HepG2 (cell line): ENCODE data around the gene CCDC183. TPM values are rescaled to one million over a fixed set of nuclear protein-coding genes. Genes with fewer than 3 reads are reported as not detected.

Experiments used
- ATAC-seq: fragments of 200-7000 bp; cut with Tn5 transposase; 3 replicates; pipeline ENCODE4 v1.9.1; 2020; ENCODE audit warnings: mild to moderate bottlenecking, moderate library complexity
- BruUV-seq: library from RNA; stranded (reverse); fragments of 400-500 nt; replicated peaks from 2 replicates; lab custom pipeline; 2021; lab: Mats Ljungman, UMichigan
- CTCF ChIA-PET: fragments of 300-600 bp; formaldehyde crosslinking; extraction: SDS; loops from one replicate; lab custom pipeline; 2021; ENCODE audit warnings: low total read pairs, inconsistent platforms, low intra/inter-chr PET ratio; lab: Yijun Ruan, JAX
- POLR2A ChIA-PET: fragments of 350-600 bp; sonication (Branson Sonifier 250); formaldehyde crosslinking; loops from one replicate; lab custom pipeline; 2020; ENCODE audit warnings: antibody characterized with exemption, inconsistent platforms; lab: Yijun Ruan, JAX
- DNase-seq: peaks from one replicate; pipeline ENCODE4 v3.0.0-alpha.2; 2015; ENCODE audit warnings: low spot score
- FAIRE-seq: peaks from 3 replicates; lab custom pipeline; 2011; peaks lifted over from hg19 to GRCh38; lab: Jason Lieb, UNC
- H2AFZ ChIP-seq: one replicate; pipeline ENCODE4 v1.6.1; 2011; ENCODE audit warnings: low read length, inconsistent platforms
- H3K27ac ChIP-seq: fragments of 300-600 bp; 3 replicates; pipeline ENCODE4 v1.8.0; 2011; ENCODE audit warnings: mixed run types, mild to moderate bottlenecking, mixed read lengths, low read length, inconsistent platforms; ENCODE audit not compliant: insufficient read depth; ENCODE audit errors: extremely low read length
- H3K27me3 ChIP-seq, 2 experiments: fragments of 200-600 bp in 1 of 2; 2 replicates in 1 of 2; 3 replicates in 1 of 2; pipeline versions ENCODE4 v1.6.0 to v1.8.0; 2011; ENCODE audit warnings: low read length in 2 of 2, mild to moderate bottlenecking in 2 of 2, moderate library complexity in 2 of 2, inconsistent platforms in 1 of 2; ENCODE audit not compliant: insufficient read depth in 2 of 2, control insufficient read depth in 1 of 2
- H3K36me3 ChIP-seq, 2 experiments: fragments of 200-600 bp in 1 of 2; replicated peaks in 1 of 2; 2 replicates in 1 of 2; 3 replicates in 1 of 2; pipeline versions ENCODE4 v1.5.1 to v1.8.0; 2011; ENCODE audit warnings: low read length in 2 of 2, inconsistent platforms in 1 of 2; ENCODE audit not compliant: insufficient read depth in 2 of 2, control insufficient read depth in 1 of 2
- H3K4me1 ChIP-seq: 2 replicates; pipeline ENCODE4 v1.5.1; 2012; ENCODE audit warnings: low read length, inconsistent platforms; ENCODE audit not compliant: insufficient read depth
- H3K4me2 ChIP-seq: 2 replicates; pipeline ENCODE4 v1.6.0; 2011; ENCODE audit warnings: low read depth, low read length, inconsistent platforms
- H3K4me3 ChIP-seq, 3 experiments: fragments of 200-600 bp in 1 of 3; sonication (generic), shearing (Covaris generic) in 1 of 3; replicated peaks in 1 of 3; 2 replicates each; pipeline ENCODE4 v1.5.1; 2011 to 2016; ENCODE audit warnings: low read length in 3 of 3, inconsistent platforms in 2 of 3, low read depth in 2 of 3, mild to moderate bottlenecking in 2 of 3, control low read depth in 1 of 3, mixed read lengths in 1 of 3; ENCODE audit not compliant: insufficient read depth in 1 of 3
- H3K79me2 ChIP-seq: one replicate; pipeline ENCODE4 v1.6.1; 2011; ENCODE audit warnings: low read length, inconsistent platforms; ENCODE audit not compliant: insufficient read depth
- H3K9ac ChIP-seq: 2 replicates; pipeline ENCODE4 v1.6.0; 2011; ENCODE audit warnings: mild to moderate bottlenecking, low read depth, low read length, inconsistent platforms; ENCODE audit not compliant: insufficient read depth
- H3K9me3 ChIP-seq: 2 replicates; pipeline ENCODE4 v1.5.1; 2012; ENCODE audit warnings: mild to moderate bottlenecking, low read length
- H4K20me1 ChIP-seq: 2 replicates; pipeline ENCODE4 v1.6.0; 2011; ENCODE audit warnings: inconsistent platforms, mild to moderate bottlenecking, low read length, moderate library complexity; ENCODE audit not compliant: insufficient read depth
- AGO2 ChIP-seq: fragments of 200-400 bp; formaldehyde crosslinking; optimal IDR thresholded peaks from 2 replicates; pipeline ENCODE3; 2017; ENCODE audit warnings: mild to moderate bottlenecking, low read depth, low read length, moderate library complexity
- ATF7 ChIP-seq, 2 experiments: fragments of 450-650 bp in 1 of 2; sonication (generic) in 1 of 2; formaldehyde crosslinking in 1 of 2; IDR thresholded peaks; 2 replicates each; pipeline versions ENCODE4 v1.4.0 to v1.6.1; 2016 to 2020; ENCODE audit warnings: antibody characterized with exemption in 1 of 2, mild to moderate bottlenecking in 1 of 2, missing genetic modification reagents in 1 of 2
- BRF2 ChIP-seq: sonication (generic); formaldehyde crosslinking; IDR thresholded peaks from 2 replicates; pipeline ENCODE4 v1.8.1; 2022; ENCODE audit warnings: mild to moderate bottlenecking, missing genetic modification reagents
- CBFB ChIP-seq: sonication (generic); formaldehyde crosslinking; IDR thresholded peaks from 2 replicates; pipeline ENCODE4 v1.4.0; 2020; ENCODE audit warnings: missing genetic modification reagents
- DNMT1 ChIP-seq: sonication (generic); formaldehyde crosslinking; IDR thresholded peaks from 2 replicates; pipeline ENCODE4 v1.5.1; 2020; ENCODE audit warnings: mild to moderate bottlenecking, missing genetic modification reagents
- GMEB2 ChIP-seq: IDR thresholded peaks from 2 replicates; pipeline ENCODE4 v1.6.1; 2016; ENCODE audit warnings: missing biosample characterization, missing genetic modification reagents, low read depth
- GTF3A ChIP-seq: sonication (generic); formaldehyde crosslinking; conservative IDR thresholded peaks from 2 replicates; pipeline ENCODE4 v1.4.0; 2020; ENCODE audit warnings: mild to moderate bottlenecking, missing genetic modification reagents
- KAT8 ChIP-seq: IDR thresholded peaks from 2 replicates; pipeline ENCODE4 v1.6.1; 2016; ENCODE audit warnings: missing genetic modification reagents, missing compliant biosample characterization
- KDM2A ChIP-seq: sonication (generic); formaldehyde crosslinking; IDR thresholded peaks from 2 replicates; pipeline ENCODE4 v1.4.0; 2020; ENCODE audit warnings: low read depth, missing genetic modification reagents, borderline replicate concordance
- PCBP2 ChIP-seq: fragments of 200-400 bp; formaldehyde crosslinking; optimal IDR thresholded peaks from 2 replicates; pipeline ENCODE3; 2018; ENCODE audit warnings: low read length, low read depth; ENCODE audit not compliant: poor library complexity, severe bottlenecking
- POLR2AphosphoS2 ChIP-seq: IDR thresholded peaks from 2 replicates; pipeline ENCODE4 v1.6.1; 2011; ENCODE audit warnings: low read depth, low read length, improper control_type of control experiment
- POLR2G ChIP-seq: fragments of 200-400 bp; formaldehyde crosslinking; IDR thresholded peaks from 2 replicates; pipeline ENCODE4 v1.6.1; 2018; ENCODE audit warnings: mild to moderate bottlenecking, low read depth, low read length, moderate library complexity
- RBFOX2 ChIP-seq: fragments of 200-400 bp; formaldehyde crosslinking; IDR thresholded peaks from 2 replicates; pipeline ENCODE4 v1.6.1; 2017; ENCODE audit warnings: low read depth, mild to moderate bottlenecking, low read length
- RBM22 ChIP-seq: fragments of 200-400 bp; formaldehyde crosslinking; optimal IDR thresholded peaks from 2 replicates; pipeline ENCODE3; 2017; ENCODE audit warnings: mild to moderate bottlenecking, low read length, moderate library complexity
- SCMH1 ChIP-seq: sonication (generic); formaldehyde crosslinking; IDR thresholded peaks from 2 replicates; pipeline ENCODE4 v1.9.0; 2021; ENCODE audit warnings: missing genetic modification reagents, mild to moderate bottlenecking, borderline replicate concordance
- SOX6 ChIP-seq, 2 experiments: fragments of 450-650 bp in 1 of 2; sonication (generic) in 1 of 2; formaldehyde crosslinking in 1 of 2; IDR thresholded peaks; 2 replicates each; pipeline versions ENCODE4 v1.4.0 to v1.6.1; 2017 to 2020; ENCODE audit warnings: antibody characterized with exemption in 1 of 2, mild to moderate bottlenecking in 1 of 2, missing genetic modification reagents in 1 of 2
- TBL1XR1 ChIP-seq: fragments of 150-350 bp; IDR thresholded peaks from 2 replicates; pipeline ENCODE4 v1.6.1; 2014; ENCODE audit warnings: borderline replicate concordance, low read length; ENCODE audit not compliant: partially characterized antibody
- ZFP36L2 ChIP-seq: sonication (generic); formaldehyde crosslinking; IDR thresholded peaks from 2 replicates; pipeline ENCODE4 v1.4.0; 2020; ENCODE audit warnings: missing genetic modification reagents
- ZNF263 ChIP-seq: sonication (generic); formaldehyde crosslinking; IDR thresholded peaks from 2 replicates; pipeline ENCODE4 v1.4.0; 2020; ENCODE audit warnings: missing genetic modification reagents
- ZSCAN29 ChIP-seq: sonication (generic); formaldehyde crosslinking; conservative IDR thresholded peaks from 2 replicates; pipeline ENCODE4 v1.4.0; 2020; ENCODE audit warnings: mild to moderate bottlenecking, missing genetic modification reagents
- ZUFSP ChIP-seq: sonication (generic); formaldehyde crosslinking; IDR thresholded peaks from 2 replicates; pipeline ENCODE4 v1.9.0; 2021; ENCODE audit warnings: missing genetic modification reagents, mild to moderate bottlenecking, borderline replicate concordance
- WGBS: methylation state at CpG from one replicate; pipeline ENCODE4 v1.1.6; 2017; ENCODE audit warnings: low lambda C conversion rate; 5-methylcytosine and 5-hydroxymethylcytosine counted together
- in situ Hi-C: cut with HindIII; loops from 2 replicates; pipeline ENCODE4 v1.10.0; 2017; ENCODE audit warnings: low pct_unique_long_range_greater_than_20kb; ENCODE audit not compliant: extremely low pct_ligation_motif_present
- intact Hi-C: fragments of 100-400 bp; cut with micrococcal nuclease; formaldehyde crosslinking; loops from one replicate; pipeline ENCODE4 v1.10.0; 2022; ENCODE audit not compliant: unreplicated experiment
- polyA plus RNA-seq, 8 experiments: library from polyadenylated mRNA; depleted of rRNA in 3 of 8; stranded (reverse) in 7 of 8; unstranded in 1 of 8; fragments of >200 nt; fragmentation: Illumina TruSeq in 4 of 8; extraction: Trizol in 4 of 8; gene quantifications; 2 replicates each; pipeline versions ENCODE4 v1.2.1 to v1.2.3, GENCODE V29; 2011 to 2016; ENCODE audit warnings: low read depth in 4 of 8, missing spikeins in 1 of 8, mixed read lengths in 1 of 8; ENCODE audit not compliant: insufficient read depth in 1 of 8
- total RNA-seq, 5 experiments: library from RNA; depleted of rRNA; stranded (reverse); fragments of >200 nt; fragmentation: Illumina TruSeq; extraction: Trizol; gene quantifications; 2 replicates each; pipeline ENCODE4 v1.2.3, GENCODE V29; 2016; ENCODE audit warnings: low read depth in 1 of 5

Gene CCDC183
- total and polyA plus RNA-seq, 2 of the 13 experiments (the other 11 are each of a cell fraction or from before 2014, with no cell fraction given): 5.0 to 66.4 TPM

GRCh38 chr9:136821826-136822544, 25.8 kb downstream of the CCDC183 start:
- peaks cover 17% of the 10 kb centered on the region for H3K79me2 ChIP-seq
- in situ Hi-C loops (no loop called here), intact Hi-C loops (no loop called here)
- H3K36me3 ChIP-seq: peaks cover 24 to 43% of the 10 kb centered on the region in 2 experiments; a peak in 4 of 5 replicates
- H3K4me1 ChIP-seq: peaks cover 14% of the 10 kb centered on the region
- ATAC-seq (no peak), DNase-seq (no peak), FAIRE-seq (no peak)
- no peak overlapping the region for H3K9ac ChIP-seq
- no peaks in the 10 kb centered on the region for H3K9me3 ChIP-seq
- no peak overlapping the region for H2AFZ ChIP-seq
- H3K4me2 ChIP-seq: no peak overlapping the region
- H3K27me3 ChIP-seq: no peaks in the 10 kb centered on the region
- no peak overlapping the region for H3K4me3 ChIP-seq
- H3K27ac ChIP-seq: no peak overlapping the region
- H4K20me1 ChIP-seq: no peaks in the 10 kb centered on the region
- BruUV-seq: no TSS peak
- 97% methylated on average over 41 of the region's 42 CpGs for WGBS
- CTCF ChIA-PET: no interaction called here
- POLR2A ChIA-PET: no interaction called here
- TF ChIP-seq ZFP36L2: no peak
- TF ChIP-seq RBM22: peak; percentile 58
- TF ChIP-seq GMEB2 (CRISPR knock-in tag): no peak
- peak; percentile 17 for TF ChIP-seq AGO2
- TF ChIP-seq CBFB: no peak
- no peak for TF ChIP-seq ZNF263
- no peak for TF ChIP-seq SCMH1
- no peak for TF ChIP-seq SOX6 (IDR thresholded peaks at IDR 0.05)
- TF ChIP-seq SOX6 (CRISPR knock-in tag; IDR thresholded peaks at IDR 0.05): no peak
- TF ChIP-seq TBL1XR1: no peak
- no peak for TF ChIP-seq KDM2A (CRISPR knock-in tag)
- TF ChIP-seq GTF3A (CRISPR knock-in tag): no peak
- no peak for TF ChIP-seq POLR2AphosphoS2
- TF ChIP-seq DNMT1 (CRISPR knock-in tag): no peak
- TF ChIP-seq ZUFSP (CRISPR knock-in tag): no peak
- TF ChIP-seq POLR2G: 0 out of 2 replicates have a peak, but pooled peaks have one; percentile 16
- TF ChIP-seq RBFOX2: peak; percentile 23; the same call in 1 of the 2 replicates
- TF ChIP-seq PCBP2: no peak
- TF ChIP-seq KAT8 (CRISPR knock-in tag): no peak
- no peak for TF ChIP-seq BRF2 (CRISPR knock-in tag)
- TF ChIP-seq ZSCAN29 (CRISPR knock-in tag): no peak
- no peak for TF ChIP-seq ATF7 (IDR thresholded peaks at IDR 0.05)
- no peak for TF ChIP-seq ATF7 (CRISPR knock-in tag; IDR thresholded peaks at IDR 0.05)
